Chondrocyte (in vitro differentiated cells): Measurements from ENCODE around the gene CD40. TPM values are rescaled to one million over a fixed set of nuclear protein-coding genes. Genes with fewer than 3 reads are reported as not detected.

Source experiments
- DNase-seq: peaks from one replicate; pipeline ENCODE4 v3.0.0; 2021; ENCODE audit warnings: mixed read lengths, low spot score
- H3K27ac Mint-ChIP-seq: one replicate; pipeline ENCODE4 v1.8.0; 2021; ENCODE audit warnings: mild to moderate bottlenecking, moderate library complexity, mixed read lengths; ENCODE audit not compliant: unreplicated experiment
- H3K27me3 Mint-ChIP-seq: 2 replicates; pipeline ENCODE4 v1.8.0; 2021; ENCODE audit warnings: low read depth, mixed read lengths
- H3K36me3 Mint-ChIP-seq: 2 replicates; pipeline ENCODE4 v1.8.0; 2021; ENCODE audit warnings: low read depth, mixed read lengths
- H3K4me1 Mint-ChIP-seq: 2 replicates; pipeline ENCODE4 v1.8.0; 2021; ENCODE audit warnings: low read depth, mild to moderate bottlenecking, mixed read lengths
- H3K4me3 Mint-ChIP-seq: one replicate; pipeline ENCODE4 v1.8.0; 2021; ENCODE audit warnings: mild to moderate bottlenecking, moderate library complexity, mixed read lengths; ENCODE audit not compliant: unreplicated experiment
- H3K9me3 Mint-ChIP-seq: 2 replicates; pipeline ENCODE4 v1.8.0; 2021; ENCODE audit warnings: low read depth, mixed read lengths
- CTCF ChIP-seq: fragments of 200-600 bp; sonication (generic); IDR thresholded peaks from 2 replicates; pipeline ENCODE4 v1.5.0; 2021; ENCODE audit warnings: antibody characterized with exemption, mild to moderate bottlenecking, moderate library complexity
- total RNA-seq: library from RNA; stranded (reverse); gene quantifications from 3 replicates; pipeline ENCODE4 v1.2.1, GENCODE V29; 2021

Gene CD40
- total RNA-seq, 1 donor from 2014 or later: 2.5 TPM

DNA sequence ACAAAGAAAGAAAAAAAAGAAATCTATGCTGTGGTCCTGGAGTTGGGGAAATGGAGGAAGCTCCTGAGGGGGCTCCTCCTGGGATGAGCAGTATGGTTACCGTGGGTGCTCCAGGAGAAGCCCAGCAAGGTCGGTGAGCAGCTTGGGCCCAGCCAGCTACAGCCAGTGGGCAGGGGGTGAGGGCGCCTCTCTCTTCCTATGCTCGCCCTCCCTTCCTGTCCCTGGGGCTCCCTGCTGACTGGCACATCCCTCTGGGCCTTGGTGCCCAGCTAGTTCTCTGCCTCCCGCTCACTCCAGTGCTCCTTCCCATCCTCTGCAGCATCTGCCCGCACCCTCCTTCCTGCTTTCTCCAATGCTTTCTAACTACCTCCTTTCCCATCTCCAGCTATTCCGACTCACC lies 16.6 kb downstream of the CD40 start:
- H3K36me3 Mint-ChIP-seq: no peaks in the 10 kb centered on the region
- no peak overlapping the region for H3K27ac Mint-ChIP-seq
- TF ChIP-seq CTCF: no peak
- H3K27me3 Mint-ChIP-seq: peaks cover 65% of the 10 kb centered on the region
- no peaks in the 10 kb centered on the region for H3K9me3 Mint-ChIP-seq
- H3K4me1 Mint-ChIP-seq: peaks cover 15% of the 10 kb centered on the region
- DNase-seq: peak; percentile 54
- H3K4me3 Mint-ChIP-seq: no peak overlapping the region

GRCh38 chr20:46135856-46136633 lies 17.9 kb downstream of the CD40 start:
- Mint-ChIP-seq H3K4me1 (peaks cover 8% of the 10 kb centered on the region), H3K27ac (no peak overlapping the region), H3K27me3 (peaks cover 68% of the 10 kb centered on the region), H3K36me3 (no peaks in the 10 kb centered on the region), H3K4me3 (no peak overlapping the region), H3K9me3 (no peaks in the 10 kb centered on the region)
- no peak for TF ChIP-seq CTCF
- DNase-seq: no peak

GRCh38 chr20:46137816-46138215 lies 19.7 kb downstream of the CD40 start:
- Mint-ChIP-seq H3K27me3 (peaks cover 75% of the 10 kb centered on the region), H3K4me3 (no peak overlapping the region), H3K9me3 (no peaks in the 10 kb centered on the region), H3K27ac (no peak overlapping the region), H3K36me3 (no peaks in the 10 kb centered on the region), H3K4me1 (peaks cover 2% of the 10 kb centered on the region)
- no peak for TF ChIP-seq CTCF
- DNase-seq: no peak

- no peak for TF ChIP-seq CTCF
- Mint-ChIP-seq H3K27ac (no peak overlapping the region), H3K9me3 (no peaks in the 10 kb centered on the region), H3K4me3 (no peak overlapping the region), H3K27me3 (peaks cover 81% of the 10 kb centered on the region), H3K36me3 (no peaks in the 10 kb centered on the region), H3K4me1 (no peaks in the 10 kb centered on the region)
- DNase-seq: no peak
Measured at GRCh38 chr20:46139266-46139889, 21.3 kb downstream of the CD40 start.

DNA sequence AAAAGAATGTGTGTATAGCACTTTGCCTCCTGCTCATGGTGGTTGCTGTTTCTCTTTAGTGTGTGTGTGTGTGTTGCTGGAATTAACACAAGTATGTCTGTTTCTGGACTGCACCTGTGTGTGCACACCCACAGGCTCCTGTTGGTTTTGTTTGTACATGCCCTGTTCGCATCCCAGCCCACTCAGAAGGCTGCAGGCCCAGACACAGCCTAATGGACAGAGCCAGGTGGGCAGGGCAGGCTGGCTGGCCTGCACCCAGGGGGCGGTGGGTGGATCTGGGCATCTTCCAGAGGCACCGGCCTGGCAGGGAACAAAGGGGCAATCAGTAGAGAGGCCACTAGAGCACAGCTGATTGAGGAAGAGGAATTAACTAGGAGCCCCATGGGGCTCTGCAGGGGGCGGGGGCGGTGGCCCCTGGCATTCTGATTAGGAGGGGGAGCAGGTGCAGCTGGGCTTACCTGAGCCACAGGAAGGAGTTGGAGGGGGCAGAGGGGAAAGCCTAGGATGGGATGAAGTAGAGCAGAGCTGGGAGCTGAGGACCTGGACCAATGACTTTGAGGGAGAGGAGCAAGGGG lies 21.9 kb downstream of the CD40 start:
- DNase-seq: no peak
- no peaks in the 10 kb centered on the region for H3K9me3 Mint-ChIP-seq
- H3K36me3 Mint-ChIP-seq: no peaks in the 10 kb centered on the region
- no peak overlapping the region for H3K27ac Mint-ChIP-seq
- peaks cover 78% of the 10 kb centered on the region for H3K27me3 Mint-ChIP-seq
- no peak overlapping the region for H3K4me3 Mint-ChIP-seq
- H3K4me1 Mint-ChIP-seq: no peaks in the 10 kb centered on the region
- no peak for TF ChIP-seq CTCF
